Measurements from ENCODE around the gene AHCYL2. TPM values are rescaled to one million over a fixed set of nuclear protein-coding genes. Genes with fewer than 3 reads are reported as not detected.

AHCYL2 gene
- total RNA-seq, 1 experiment from 2014 or later, result 20.2 TPM

GRCh38 chr7:129450295-129450694, 225.5 kb downstream of the AHCYL2 start:
- POLR2A ChIA-PET, result no interaction called here
- H3K4me3 ChIP-seq (ENCODE audit: low read depth in 2 of 2, low read length in 2 of 2), result no peak overlapping the region
- H3K27me3 ChIP-seq (ENCODE audit: control insufficient read depth, insufficient read depth, low read length), result no peaks in the 10 kb centered on the region
- intact Hi-C loops (cut with micrococcal nuclease; ENCODE audit: unreplicated experiment) (no loop called here), in situ Hi-C loops (cut with HindIII; ENCODE audit: low pct_unique_long_range_greater_than_20kb, low sequenced_read_pairs) (no loop called here)
- ATAC-seq (no peak), DNase-seq (ENCODE audit: low read depth, low spot score) (no peak)
- TF ChIP-seq CTCF (IDR thresholded peaks at IDR 0.05) (no peak), SIN3A (IDR thresholded peaks at IDR 0.05; ENCODE audit: borderline replicate concordance, insufficient read depth, low read depth, low read length) (no peak), TCF7L2 (IDR thresholded peaks at IDR 0.05; ENCODE audit: low read depth, low read length) (no peak), POLR2AphosphoS5 (IDR thresholded peaks at IDR 0.05; ENCODE audit: low read depth, low read length) (no peak), REST (IDR thresholded peaks at IDR 0.05; ENCODE audit: insufficient read depth in 1 of 2, low read depth in 2 of 2, low read length in 1 of 2) (no peak)
- CTCF ChIA-PET, result no interaction called here
- no peaks in the 10 kb centered on the region for H3K36me3 ChIP-seq (ENCODE audit: control insufficient read depth, insufficient read depth, low read length)
- no TSS peak for BruUV-seq (replicated peaks)
- no peaks in the 10 kb centered on the region for H3K4me1 ChIP-seq (ENCODE audit: control insufficient read depth, insufficient read depth, low read length)
- peaks cover 3% of the 10 kb centered on the region; the same call in 1 of the 2 replicates for H3K9me3 ChIP-seq (ENCODE audit: control insufficient read depth, insufficient read depth, low read depth, low read length)
- no peak overlapping the region for H3K27ac ChIP-seq (ENCODE audit: low read length)

GRCh38 chr7:129452589-129453231, 227.9 kb downstream of the AHCYL2 start:
- in situ Hi-C loops (cut with HindIII; ENCODE audit: low pct_unique_long_range_greater_than_20kb, low sequenced_read_pairs), result no loop called here
- POLR2A ChIA-PET, result no interaction called here
- H3K9me3 ChIP-seq (ENCODE audit: control insufficient read depth, insufficient read depth, low read depth, low read length), result peaks cover 3% of the 10 kb centered on the region; the same call in 1 of the 2 replicates

More at GRCh38 chr7:129452589-129453231, 227.9 kb downstream of the AHCYL2 start:
- no TSS peak for BruUV-seq (replicated peaks)
- Histone ChIP-seq H3K27me3 (ENCODE audit: control insufficient read depth, insufficient read depth, low read length) (no peaks in the 10 kb centered on the region), H3K4me3 (ENCODE audit: low read depth in 2 of 2, low read length in 2 of 2) (no peak overlapping the region), H3K4me1 (ENCODE audit: control insufficient read depth, insufficient read depth, low read length) (no peaks in the 10 kb centered on the region), H3K36me3 (ENCODE audit: control insufficient read depth, insufficient read depth, low read length) (no peaks in the 10 kb centered on the region), H3K27ac (ENCODE audit: low read length) (no peak overlapping the region)
- ATAC-seq (no peak), DNase-seq (ENCODE audit: low read depth, low spot score) (no peak)
- intact Hi-C loops (cut with micrococcal nuclease; ENCODE audit: unreplicated experiment), result no loop called here
- TF ChIP-seq TCF7L2 (IDR thresholded peaks at IDR 0.05; ENCODE audit: low read depth, low read length) (no peak), CTCF (IDR thresholded peaks at IDR 0.05) (no peak), POLR2AphosphoS5 (IDR thresholded peaks at IDR 0.05; ENCODE audit: low read depth, low read length) (no peak), REST (IDR thresholded peaks at IDR 0.05; ENCODE audit: insufficient read depth in 1 of 2, low read depth in 2 of 2, low read length in 1 of 2) (no peak), SIN3A (IDR thresholded peaks at IDR 0.05; ENCODE audit: borderline replicate concordance, insufficient read depth, low read depth, low read length) (no peak)
- CTCF ChIA-PET, result no interaction called here
